HG03565 (cell line): ENCODE measurements around the gene LRRC28.
"Not testable (repeated sequence)": the region's sequence is repeated elsewhere in the genome, so short reads cannot be mapped to it uniquely, and the experiment has no call there.

Experiments
- ATAC-seq: cut with Tn5 transposase; IDR thresholded peaks from one replicate; pipeline ENCODE4 v1.9.1; 2021; ENCODE audit warnings: mild to moderate bottlenecking, moderate library complexity; ENCODE audit not compliant: unreplicated experiment

LRRC28 gene

DNA sequence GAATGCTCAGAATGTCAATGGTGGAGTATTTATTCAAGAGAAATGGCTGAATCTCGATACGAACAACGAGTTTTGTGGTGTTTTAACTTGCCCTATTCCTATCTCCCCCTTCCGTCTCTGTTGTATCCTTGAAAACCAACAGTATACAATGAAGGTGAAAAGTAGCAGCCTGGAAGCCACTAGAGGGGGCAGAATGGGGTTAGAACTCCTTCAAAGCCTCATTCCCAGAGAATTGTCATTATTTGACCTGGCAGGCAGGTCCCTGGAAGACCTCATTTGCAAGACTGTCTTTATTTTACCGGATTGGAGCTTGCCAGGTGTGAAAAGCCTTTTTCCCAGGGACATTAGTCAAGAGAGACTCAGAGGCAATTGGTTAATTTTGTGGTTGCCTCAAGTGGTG, 139.4 kb downstream of the LRRC28 start:
- no peak for ATAC-seq

DNA sequence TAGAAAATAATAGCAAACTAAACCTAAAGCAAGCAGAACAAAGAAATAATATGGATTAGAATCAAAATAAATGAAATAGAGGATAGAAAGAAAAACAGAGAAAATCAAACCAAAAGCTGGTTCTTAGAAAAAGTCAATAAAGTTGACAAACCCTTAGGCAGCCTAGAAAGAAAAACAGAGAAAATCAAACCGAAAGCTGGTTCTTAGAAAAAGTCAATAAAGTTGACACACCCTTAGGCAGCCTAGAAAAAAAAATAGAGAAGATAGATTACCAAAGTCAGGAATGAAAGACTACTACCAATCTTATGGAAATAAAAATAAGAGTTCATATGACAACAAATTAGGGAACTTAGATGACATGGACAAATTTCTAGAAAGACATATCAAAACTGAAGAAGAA, 142.4 kb downstream of the LRRC28 start:
- ATAC-seq: no peak

DNA sequence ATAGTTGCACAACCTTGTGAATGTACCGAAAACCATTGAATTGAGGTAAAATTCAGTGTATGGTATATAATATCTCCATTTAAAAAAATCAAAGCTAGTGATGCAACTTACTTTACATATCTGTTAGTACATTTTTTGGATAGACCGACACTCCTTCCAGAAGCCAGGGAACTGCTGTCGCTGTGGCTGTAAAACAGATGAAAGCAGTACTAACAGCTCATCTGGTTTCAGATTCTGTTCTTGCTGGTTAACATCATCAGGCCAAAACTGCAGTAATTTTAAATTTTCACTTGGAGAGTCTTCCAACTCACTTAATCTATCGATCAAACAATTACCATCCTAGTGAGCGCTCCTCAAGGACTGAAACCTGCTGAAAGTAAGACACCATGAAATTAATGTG, 145.1 kb downstream of the LRRC28 start:
- ATAC-seq: no peak

DNA sequence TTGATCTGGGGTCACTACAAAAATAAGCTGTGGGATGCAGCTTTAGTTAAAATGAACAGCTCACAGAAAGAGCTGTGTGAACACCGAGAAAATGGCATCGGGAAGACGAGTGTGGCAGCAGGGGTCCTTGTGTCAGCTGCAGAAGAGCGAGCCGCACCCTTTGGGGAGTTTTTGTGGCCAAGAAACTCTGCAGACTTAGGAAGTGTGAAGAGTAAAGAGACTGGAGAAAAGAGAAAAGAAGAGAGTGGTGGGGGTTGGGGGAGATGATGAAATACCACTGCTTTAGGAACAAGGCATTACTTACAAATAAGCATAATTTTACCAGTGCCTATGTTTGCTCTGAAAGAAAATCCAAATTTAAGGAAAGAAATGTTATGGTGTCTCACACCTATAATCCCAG, 147.8 kb downstream of the LRRC28 start:
- ATAC-seq: no peak

DNA sequence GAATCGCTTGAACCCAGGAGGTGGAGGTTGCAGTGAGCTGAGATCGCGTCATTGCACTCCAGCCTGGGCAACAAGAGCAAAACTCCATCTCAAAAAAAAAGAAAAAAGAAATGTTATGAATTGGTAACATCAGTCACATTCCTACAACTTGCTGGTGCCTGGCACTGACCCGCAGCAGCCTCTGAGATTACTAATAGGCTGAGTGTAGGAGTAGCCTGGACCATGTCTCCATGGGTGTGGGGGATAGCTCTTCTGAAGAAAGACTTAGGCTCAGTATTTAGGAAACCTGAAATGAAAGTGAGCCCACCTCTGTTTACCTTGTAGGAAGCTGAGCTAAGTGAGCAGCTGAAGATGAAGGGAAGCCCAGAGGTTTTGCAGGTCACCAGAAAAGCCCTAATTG, 148.3 kb downstream of the LRRC28 start:
- ATAC-seq: no peak

DNA sequence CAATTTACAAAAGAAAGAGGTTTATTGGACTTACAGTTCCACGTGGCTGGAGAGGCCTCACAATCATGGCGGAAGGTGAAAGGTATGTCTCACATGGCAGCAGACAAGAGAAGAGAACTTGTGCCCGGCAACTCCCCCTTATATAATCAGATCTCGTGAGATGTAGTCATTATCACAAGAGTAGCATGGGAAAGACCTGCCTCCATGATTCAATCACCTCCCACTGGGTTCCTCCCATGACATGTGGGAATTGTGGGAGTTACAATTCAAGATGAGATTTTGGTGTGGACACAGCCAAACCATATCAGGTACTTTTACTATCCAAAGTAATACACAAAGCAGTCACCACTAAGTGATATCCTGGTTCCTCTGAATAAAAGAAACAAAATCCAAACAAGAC, 149.9 kb downstream of the LRRC28 start:
- not testable (repeated sequence) for ATAC-seq

DNA sequence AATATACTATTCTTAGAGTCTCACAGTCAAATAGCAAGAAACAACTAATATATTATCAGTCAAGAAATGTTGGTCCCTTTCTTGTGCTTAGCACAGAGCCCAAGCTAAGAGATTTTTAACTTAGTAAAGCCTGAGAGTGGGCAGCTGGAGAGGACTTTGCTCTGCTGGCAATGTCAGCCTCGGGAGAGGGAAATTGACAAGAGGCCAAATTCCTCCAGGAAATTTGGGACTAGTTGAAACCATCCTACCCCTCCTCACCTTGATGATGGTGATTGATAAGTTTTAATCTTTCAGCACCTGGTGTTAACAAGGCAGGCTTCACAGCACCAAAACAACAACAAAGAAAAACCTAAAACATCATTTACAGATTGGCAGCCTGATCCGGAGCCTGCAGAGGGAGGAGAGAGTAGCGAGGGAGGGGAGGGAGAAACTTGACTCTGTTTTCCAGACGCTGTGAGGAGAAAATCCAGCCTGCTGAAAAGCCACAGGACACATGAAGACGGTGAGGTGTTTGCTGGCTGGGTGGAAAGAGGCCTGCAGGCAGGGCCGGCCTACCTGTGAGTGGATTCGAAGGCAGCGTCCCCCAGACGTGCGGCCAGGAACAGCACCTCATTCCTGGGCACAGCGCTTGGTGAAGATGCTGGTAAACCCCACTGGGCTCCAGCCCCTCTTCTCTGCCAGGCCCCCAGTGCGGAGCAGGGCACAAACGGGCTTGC, 150.9 kb downstream of the LRRC28 start:
- no peak for ATAC-seq

DNA sequence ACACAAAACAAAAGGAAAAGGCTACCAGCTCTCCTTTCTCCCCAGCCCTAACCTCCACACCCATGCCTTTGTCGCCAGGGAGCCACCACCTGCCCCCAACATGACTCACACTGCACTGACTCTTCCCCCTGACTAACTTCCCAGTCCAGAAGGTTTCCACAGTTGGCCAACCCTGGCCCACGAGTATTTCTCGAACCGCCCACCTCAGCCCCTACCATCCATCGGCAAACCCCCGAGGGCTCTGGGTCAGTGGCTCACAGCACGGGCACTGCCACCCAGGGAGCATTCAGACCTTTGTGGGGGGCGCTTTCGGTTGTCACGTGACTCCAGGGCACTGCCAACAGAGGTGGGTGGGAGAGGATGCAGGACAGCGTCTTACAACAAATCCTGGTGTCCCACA, 152.3 kb downstream of the LRRC28 start:
- ATAC-seq: no peak

DNA sequence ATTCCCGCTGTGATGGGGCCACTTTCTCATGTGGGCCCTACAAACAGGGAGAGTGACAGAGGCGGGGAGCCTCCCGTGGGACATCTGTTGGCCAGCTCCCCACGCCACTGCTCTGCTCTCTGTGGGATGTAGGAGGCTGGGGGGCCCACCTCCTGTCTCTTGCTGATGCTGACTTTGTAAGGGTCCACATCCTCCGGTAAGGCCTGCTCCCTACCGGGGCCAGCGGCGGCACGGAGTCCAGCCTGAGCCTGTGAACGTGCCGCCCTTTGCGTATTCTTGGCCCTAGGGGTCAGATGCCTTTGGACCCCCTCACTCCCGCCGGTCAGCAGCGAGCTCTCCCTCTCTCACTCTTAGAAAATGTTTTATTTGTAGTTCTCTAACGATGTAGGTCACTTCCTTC, 153.2 kb downstream of the LRRC28 start:
- ATAC-seq: no peak

DNA sequence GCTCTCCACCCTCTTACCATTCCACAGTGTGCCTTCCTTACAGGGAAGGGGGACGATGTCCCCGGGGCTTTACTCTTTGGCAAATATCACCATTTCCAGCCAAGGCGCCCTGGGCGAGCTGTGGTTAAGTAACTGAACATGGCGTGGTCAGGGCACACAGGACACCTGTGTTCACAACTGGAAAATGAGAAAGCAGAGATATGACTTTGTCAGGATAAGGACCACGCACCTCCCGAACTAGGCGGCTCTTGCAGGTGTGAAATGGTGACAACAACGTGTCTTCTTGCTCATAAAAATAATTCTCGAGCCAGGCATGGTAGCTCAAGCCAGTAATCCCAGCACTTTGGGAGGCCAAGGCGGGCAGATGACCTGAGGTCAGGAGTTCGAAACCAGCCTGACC, 154.8 kb downstream of the LRRC28 start:
- no peak for ATAC-seq

DNA sequence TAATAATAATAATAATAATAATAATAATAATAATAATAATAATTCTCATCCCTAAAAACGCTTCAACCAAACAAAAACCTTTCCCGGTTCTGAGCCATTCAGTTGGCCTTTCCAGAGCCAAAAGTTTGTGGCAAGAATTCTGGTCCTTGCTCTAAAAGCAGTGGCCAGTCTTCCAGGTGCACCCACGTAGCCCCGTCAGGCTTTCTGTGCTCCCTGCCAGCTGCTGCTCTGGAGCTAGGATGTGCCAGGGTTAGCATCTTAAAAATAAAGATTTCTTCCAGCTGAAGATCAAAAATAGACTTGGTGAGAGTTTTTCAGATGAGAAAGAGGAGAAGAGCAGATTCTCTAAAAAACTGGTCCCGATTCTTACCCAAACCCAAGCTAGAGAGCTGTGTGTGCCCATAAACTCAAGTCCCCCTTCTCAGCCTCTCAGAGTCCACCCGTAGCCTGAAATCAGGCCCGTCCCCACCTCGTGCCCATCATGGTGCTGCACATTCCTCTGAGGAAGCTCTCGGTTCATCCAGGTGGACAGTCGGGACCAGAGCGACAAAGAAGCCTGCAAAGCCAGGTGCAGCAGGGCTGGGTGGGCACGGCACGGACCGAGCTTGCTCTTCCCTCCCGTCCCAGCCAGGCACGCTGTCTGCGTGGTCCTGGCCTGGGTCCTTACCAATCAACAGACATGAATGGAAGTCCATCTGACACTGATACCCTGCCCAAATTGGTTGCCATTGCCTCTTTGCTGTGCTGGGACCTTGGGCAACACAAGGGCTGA, 155.6 kb downstream of the LRRC28 start:
- ATAC-seq: no peak

DNA sequence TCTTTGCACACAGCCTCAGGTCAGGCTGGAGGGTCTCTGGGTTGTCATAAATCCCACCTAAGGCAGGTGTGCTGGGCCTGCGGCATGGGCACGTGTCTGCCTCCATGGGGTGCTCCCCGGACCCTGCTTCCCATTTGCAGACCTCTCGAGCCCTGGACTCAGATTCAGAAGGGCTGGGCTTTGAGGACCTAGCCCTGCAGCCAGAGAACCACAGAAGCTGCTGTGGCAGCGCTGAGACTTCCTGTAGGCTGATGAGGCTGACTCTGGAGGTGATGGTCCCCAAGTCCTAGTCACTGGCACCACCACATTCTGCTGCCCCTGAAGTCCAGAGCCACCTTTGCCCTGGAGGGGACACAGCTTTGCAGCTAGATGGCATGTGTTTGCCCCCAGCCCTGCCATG, 156.4 kb downstream of the LRRC28 start:
- ATAC-seq: no peak

DNA sequence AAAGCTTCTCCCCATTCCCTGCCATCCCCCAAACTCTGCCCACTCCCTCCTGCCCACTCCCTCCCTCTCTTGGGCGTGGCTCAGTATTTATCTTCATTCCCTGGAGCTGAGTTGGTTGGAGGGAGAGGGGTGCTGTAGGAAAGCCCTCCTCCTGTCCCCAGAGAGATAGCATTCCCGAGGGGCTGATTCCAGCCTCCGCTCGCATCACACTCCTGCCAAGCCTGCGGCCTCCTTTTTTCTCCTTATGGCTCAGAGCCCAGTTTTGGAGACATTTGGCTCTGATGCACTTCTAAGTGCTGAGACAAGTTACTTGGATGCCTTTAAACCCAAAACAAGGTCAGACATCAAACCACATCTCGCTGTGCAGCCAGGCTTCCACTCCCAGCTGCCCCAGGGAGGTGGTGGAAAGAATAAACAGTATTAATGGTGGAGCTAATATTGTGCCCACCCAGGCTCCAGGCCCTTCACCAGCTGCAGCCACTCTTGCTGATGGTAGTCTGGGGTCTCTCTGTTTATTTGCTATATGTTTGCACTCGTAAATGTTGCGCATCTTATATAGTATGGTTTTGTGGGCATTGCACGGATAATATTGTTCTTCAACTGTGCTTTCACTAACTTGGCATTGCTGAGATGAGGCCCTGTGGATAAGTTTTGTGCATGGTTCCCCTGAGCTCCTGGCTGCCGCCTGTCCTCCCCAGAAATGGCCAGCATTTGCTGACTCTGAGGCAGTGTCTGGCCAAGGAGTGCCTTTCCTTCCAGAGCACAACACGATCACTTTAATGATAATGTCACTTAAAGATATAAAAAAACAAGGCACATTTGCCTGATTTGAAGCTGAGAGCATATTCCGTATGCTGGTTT, 157.2 kb downstream of the LRRC28 start:
- ATAC-seq: no peak

DNA sequence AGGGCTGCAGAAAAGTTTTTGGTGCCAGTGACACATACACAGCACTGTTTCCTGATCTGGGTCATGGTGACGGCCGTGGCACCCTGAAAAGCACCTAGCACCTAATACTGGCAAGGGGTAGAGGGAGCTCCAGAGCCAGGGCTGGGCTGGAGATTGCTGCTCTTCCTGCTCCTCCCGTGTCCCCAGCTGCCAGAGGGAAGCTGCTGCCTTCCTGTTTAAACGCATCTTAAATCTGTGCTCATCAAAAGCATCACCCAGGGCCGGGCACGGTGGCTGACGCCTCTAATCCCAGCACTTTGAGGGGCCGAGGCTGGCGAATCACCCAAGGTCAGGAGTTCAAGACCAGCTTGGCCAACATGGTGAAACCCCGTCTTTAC, 157.8 kb downstream of the LRRC28 start:
- ATAC-seq: no peak

DNA sequence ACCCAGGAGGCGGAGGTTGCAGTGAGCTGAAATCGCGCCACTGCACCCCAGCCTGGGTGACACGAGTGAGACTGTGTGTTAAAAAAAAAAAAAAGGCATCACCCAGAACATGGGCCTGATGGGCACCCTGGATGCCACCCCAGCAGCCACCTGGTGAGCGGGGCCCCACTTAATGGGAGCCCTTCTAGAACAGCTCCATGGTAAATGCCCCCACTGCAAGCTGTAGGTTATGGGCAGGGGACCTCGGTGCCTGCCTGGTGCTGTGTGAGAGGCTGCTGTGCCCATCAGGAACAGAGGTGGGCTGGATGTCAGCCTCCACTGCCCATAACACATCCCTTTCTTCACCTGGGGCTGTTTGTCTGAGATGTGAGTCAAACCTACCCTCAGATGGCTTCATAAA, 158.3 kb downstream of the LRRC28 start:
- no peak for ATAC-seq

DNA sequence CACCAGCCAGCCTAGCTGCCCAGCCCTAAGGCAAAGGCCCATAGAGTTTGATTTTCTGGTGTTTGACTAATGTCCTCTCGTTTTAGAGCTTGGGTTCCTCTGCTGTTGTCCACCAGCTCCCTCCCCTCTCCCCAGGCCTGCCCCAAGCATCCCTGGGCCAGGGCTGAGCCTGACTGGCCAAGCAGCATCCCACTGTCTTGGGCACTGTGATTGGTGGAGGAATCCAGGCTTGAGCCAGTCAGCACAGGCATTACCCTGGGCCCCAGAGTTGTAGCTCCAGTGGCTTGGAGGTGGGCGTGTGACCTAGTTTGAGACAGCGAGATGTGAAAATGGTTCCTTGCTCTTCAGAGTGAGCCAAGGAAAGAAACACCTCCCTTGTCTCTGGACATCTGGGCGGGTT, 159.2 kb downstream of the LRRC28 start:
- no peak for ATAC-seq

DNA sequence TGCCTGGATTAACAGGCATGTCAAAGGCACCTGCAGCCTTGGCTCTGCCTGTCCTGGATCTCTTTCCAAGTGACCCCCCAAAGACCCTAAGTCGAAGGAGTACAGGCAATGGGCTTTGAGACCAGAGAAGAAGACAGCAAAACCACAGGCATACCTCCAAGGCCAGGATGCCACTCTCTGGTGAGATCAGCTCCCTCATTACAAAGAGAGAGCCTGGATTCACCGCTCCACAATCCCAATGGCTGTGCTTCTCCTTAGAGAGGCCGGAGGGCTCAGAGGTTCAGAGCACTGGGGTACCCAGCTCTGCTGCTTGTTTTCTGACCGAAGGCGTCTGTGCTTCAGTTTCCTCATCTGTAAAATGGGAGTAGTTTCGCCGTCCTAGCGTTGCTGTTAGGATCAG, 160.0 kb downstream of the LRRC28 start:
- no peak for ATAC-seq

DNA sequence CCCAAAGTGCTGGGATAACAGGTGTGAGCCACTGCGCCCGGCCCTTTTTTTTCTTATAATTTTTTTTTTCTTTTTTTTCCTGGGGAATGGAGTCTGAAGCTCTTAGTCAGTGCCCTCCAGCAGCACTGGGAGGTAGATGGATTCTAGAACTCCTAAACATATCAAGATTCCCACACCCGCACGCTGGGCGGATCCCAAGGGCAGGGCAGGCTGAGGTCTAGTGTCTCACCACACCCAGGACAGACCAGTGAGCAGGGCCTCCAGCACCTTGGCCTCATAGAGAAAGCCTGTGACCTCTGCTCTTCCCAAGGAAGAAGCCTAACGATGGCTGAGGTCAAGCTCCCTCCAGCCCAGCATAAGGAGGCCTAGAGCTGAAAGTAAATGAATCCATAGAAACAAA, 160.8 kb downstream of the LRRC28 start:
- no peak for ATAC-seq

DNA sequence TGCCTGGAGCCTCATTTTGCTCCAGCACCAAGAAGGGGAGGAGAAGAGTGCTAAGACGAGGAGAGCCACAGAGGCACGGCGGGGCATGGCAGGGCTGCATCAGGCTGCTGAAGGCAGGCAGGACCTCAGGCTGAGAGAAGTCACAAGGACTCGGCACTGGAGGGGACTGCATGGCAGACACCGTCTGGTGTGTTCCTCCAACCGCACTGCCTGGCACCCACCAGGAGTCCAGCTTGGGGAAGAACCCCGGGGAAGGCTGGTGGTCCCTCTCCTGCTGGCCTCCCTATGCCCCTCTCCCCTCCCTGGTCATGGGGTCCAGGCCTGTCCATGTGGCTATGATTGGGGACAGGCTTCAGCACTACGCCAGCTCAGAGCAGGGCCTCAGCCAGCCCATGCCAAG, 161.3 kb downstream of the LRRC28 start:
- no peak for ATAC-seq

DNA sequence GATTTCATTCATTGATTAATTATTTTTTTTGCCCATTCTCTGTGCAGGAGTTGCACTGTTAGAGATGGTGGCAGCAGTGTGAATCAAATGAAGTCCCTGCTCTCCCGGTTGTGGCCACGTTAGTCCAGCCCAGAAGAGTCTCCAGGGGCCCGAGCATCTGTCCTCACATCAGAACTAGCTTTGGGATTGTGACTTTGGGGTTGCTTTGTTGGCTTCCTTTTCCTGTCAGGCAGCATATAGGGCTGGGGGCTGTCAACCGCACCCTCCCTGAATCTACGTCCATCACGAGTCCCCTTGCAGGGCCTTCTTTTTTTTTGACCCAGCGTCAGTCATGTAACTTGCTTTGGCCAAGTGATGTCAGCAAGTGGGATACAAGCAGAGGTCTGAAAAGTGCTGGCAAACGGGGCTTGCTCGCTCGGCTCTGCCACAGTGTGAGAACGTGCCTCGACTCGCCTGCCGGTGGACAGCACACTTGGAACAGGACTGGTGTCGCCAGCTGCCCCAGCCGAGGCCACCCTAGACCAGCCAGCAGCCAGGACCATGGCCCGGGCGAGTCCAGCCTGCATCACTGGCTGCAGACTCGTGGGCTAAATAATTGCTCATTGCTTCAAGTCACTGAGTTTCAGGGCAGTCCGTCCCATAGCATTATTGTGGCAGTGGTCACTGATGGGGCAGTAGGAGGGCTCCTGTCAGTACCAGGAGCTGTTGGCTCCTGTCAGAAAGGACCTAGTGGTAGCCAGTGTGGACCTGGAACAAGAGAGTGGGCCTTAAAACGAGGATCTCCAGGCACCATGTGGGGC, 162.9 kb downstream of the LRRC28 start:
- no peak for ATAC-seq
